H1 (cell line): ENCODE results near the gene KAZALD1. TPM values are rescaled to one million over a fixed set of nuclear protein-coding genes. Genes with fewer than 3 reads are reported as not detected.

Experiments
- CTCF ChIA-PET: fragments of 300-600 bp; sonication (Branson Sonifier 250); formaldehyde crosslinking; loops from one replicate; lab custom pipeline; 2021; ENCODE audit not compliant: partially characterized antibody; lab: Charles Lee
- POLR2A ChIA-PET: fragments of 300-600 bp; sonication (Branson Sonifier 250); formaldehyde crosslinking; loops from one replicate; lab custom pipeline; 2021; ENCODE audit warnings: inconsistent platforms; ENCODE audit not compliant: partially characterized antibody; lab: Charles Lee
- DNase-seq, 2 experiments: peaks; one replicate each; pipeline versions ENCODE4 v3.0.0 to v3.0.0-alpha.2; 2010 to 2022; ENCODE audit warnings: low spot score in 2 of 2, low read depth in 1 of 2, mixed read lengths in 1 of 2
- FAIRE-seq: peaks from 2 replicates; lab custom pipeline; 2011; peaks lifted over from hg19 to GRCh38; lab: Jason Lieb, UNC
- H2AFZ ChIP-seq: 2 replicates; pipeline ENCODE4 v1.8.1; 2012; ENCODE audit warnings: low read length, inconsistent platforms
- H2AK5ac ChIP-seq: 2 replicates; pipeline ENCODE4 v1.6.1; 2013; ENCODE audit warnings: low read depth, low read length
- H2BK120ac ChIP-seq: replicated peaks from 2 replicates; pipeline ENCODE3; 2013; ENCODE audit warnings: low read depth, low read length, inconsistent platforms
- H2BK12ac ChIP-seq: 2 replicates; pipeline ENCODE4 v1.6.1; 2013; ENCODE audit warnings: low read depth, low read length
- H2BK15ac ChIP-seq: 2 replicates; pipeline ENCODE4 v1.6.1; 2013; ENCODE audit warnings: low read length
- H2BK20ac ChIP-seq: 2 replicates; pipeline ENCODE4 v1.6.1; 2013; ENCODE audit warnings: low read length
- H2BK5ac ChIP-seq: 2 replicates; pipeline ENCODE4 v1.6.1; 2013; ENCODE audit warnings: low read depth, low read length
- H3K14ac ChIP-seq: 2 replicates; pipeline ENCODE4 v1.6.1; 2013; ENCODE audit warnings: inconsistent platforms; ENCODE audit not compliant: insufficient read length
- H3K18ac ChIP-seq: 2 replicates; pipeline ENCODE4 v1.6.1; 2013; ENCODE audit warnings: low read length; ENCODE audit errors: extremely low read depth
- H3K23ac ChIP-seq: 2 replicates; pipeline ENCODE4 v1.6.1; 2013; ENCODE audit warnings: inconsistent platforms; ENCODE audit not compliant: insufficient read length
- H3K23me2 ChIP-seq: 2 replicates; pipeline ENCODE4 v1.6.1; 2013; ENCODE audit warnings: low read depth, low read length
- H3K27ac ChIP-seq: 2 replicates; pipeline ENCODE4 v1.6.1; 2011; ENCODE audit warnings: low read depth, low read length, inconsistent platforms
- H3K27me3 ChIP-seq, 4 experiments: replicated peaks in 1 of 4; 1 replicate in 1 of 4; 2 replicates in 3 of 4; pipeline versions ENCODE4 v1.6.1 to v1.8.1; 2011 to 2013; ENCODE audit warnings: low read length in 3 of 4, mild to moderate bottlenecking in 3 of 4, inconsistent platforms in 2 of 4, mixed read lengths in 2 of 4, moderate library complexity in 1 of 4; ENCODE audit not compliant: control insufficient read depth in 3 of 4, insufficient read depth in 3 of 4; ENCODE audit errors: extremely low read depth in 1 of 4
- H3K36me3 ChIP-seq, 4 experiments: 2 replicates each; pipeline versions ENCODE4 v1.6.1 to v1.8.1; 2011 to 2013; ENCODE audit warnings: mild to moderate bottlenecking in 4 of 4, low read length in 3 of 4, moderate library complexity in 2 of 4, control low read depth in 1 of 4, inconsistent platforms in 1 of 4; ENCODE audit not compliant: insufficient read depth in 4 of 4, control insufficient read depth in 2 of 4
- H3K4ac ChIP-seq: replicated peaks from 2 replicates; pipeline ENCODE3; 2013; ENCODE audit warnings: low read length, low read depth, mixed read lengths, inconsistent platforms; ENCODE audit not compliant: insufficient read length
- H3K4me1 ChIP-seq, 4 experiments: replicated peaks in 1 of 4; 1 replicate in 1 of 4; 2 replicates in 3 of 4; pipeline versions ENCODE4 v1.6.1 to v1.8.1; 2011 to 2013; ENCODE audit warnings: low read length in 3 of 4, inconsistent platforms in 2 of 4, mixed read lengths in 1 of 4; ENCODE audit not compliant: insufficient read depth in 4 of 4, control insufficient read depth in 3 of 4
- H3K4me2 ChIP-seq, 2 experiments: 2 replicates each; pipeline versions ENCODE4 v1.6.1 to v1.8.1; 2011 to 2013; ENCODE audit warnings: low read depth in 2 of 2, low read length in 2 of 2, control low read depth in 1 of 2, inconsistent platforms in 1 of 2, mild to moderate bottlenecking in 1 of 2; ENCODE audit not compliant: insufficient read depth in 1 of 2
- H3K4me3 ChIP-seq, 4 experiments: fragments of 200-600, 300-600 bp in 1 of 4; sonication (generic), shearing (Covaris generic), sonication (Bioruptor Twin) in 1 of 4; 2 replicates each; pipeline versions ENCODE4 v1.5.1 to v1.8.1; 2011 to 2016; ENCODE audit warnings: low read length in 4 of 4, low read depth in 3 of 4, control low read depth in 2 of 4, inconsistent platforms in 2 of 4, mild to moderate bottlenecking in 2 of 4, mixed read lengths in 1 of 4, moderate library complexity in 1 of 4; ENCODE audit not compliant: insufficient read depth in 2 of 4; ENCODE audit errors: extremely low read depth in 1 of 4
- H3K56ac ChIP-seq: replicated peaks from 2 replicates; pipeline ENCODE3; 2013; ENCODE audit warnings: low read depth, mild to moderate bottlenecking, mixed read lengths, low read length, inconsistent platforms; ENCODE audit not compliant: insufficient read length
- H3K79me1 ChIP-seq: 2 replicates; pipeline ENCODE4 v1.6.1; 2013; ENCODE audit warnings: low read depth, low read length, control low read depth
- H3K79me2 ChIP-seq, 2 experiments: 2 replicates each; pipeline versions ENCODE4 v1.6.1 to v1.8.1; 2012 to 2013; ENCODE audit warnings: low read length in 2 of 2, mild to moderate bottlenecking in 2 of 2, inconsistent platforms in 1 of 2; ENCODE audit not compliant: insufficient read depth in 2 of 2, control insufficient read depth in 1 of 2
- H3K9ac ChIP-seq, 4 experiments: replicated peaks in 1 of 4; 1 replicate in 1 of 4; 2 replicates in 3 of 4; pipeline versions ENCODE4 v1.6.1 to v1.8.1; 2011 to 2013; ENCODE audit warnings: low read depth in 3 of 4, low read length in 3 of 4, control low read depth in 2 of 4, mild to moderate bottlenecking in 2 of 4, moderate library complexity in 2 of 4, inconsistent platforms in 1 of 4; ENCODE audit errors: extremely low read depth in 1 of 4
- H3K9me3 ChIP-seq, 2 experiments: 2 replicates each; pipeline versions ENCODE4 v1.6.1 to v1.8.1; 2012 to 2013; ENCODE audit warnings: mild to moderate bottlenecking in 2 of 2, moderate library complexity in 2 of 2, control low read depth in 1 of 2, inconsistent platforms in 1 of 2, low read depth in 1 of 2, low read length in 1 of 2, mixed read lengths in 1 of 2; ENCODE audit not compliant: insufficient read depth in 2 of 2
- H4K20me1 ChIP-seq, 2 experiments: replicated peaks in 1 of 2; 2 replicates each; pipeline versions ENCODE3 to v1.8.1; 2011 to 2013; ENCODE audit warnings: inconsistent platforms in 2 of 2, low read length in 2 of 2, mild to moderate bottlenecking in 1 of 2; ENCODE audit not compliant: insufficient read depth in 2 of 2, control insufficient read depth in 1 of 2
- H4K5ac ChIP-seq: 2 replicates; pipeline ENCODE4 v1.6.1; 2013; ENCODE audit warnings: low read length, low read depth, mixed read lengths, inconsistent platforms; ENCODE audit not compliant: insufficient read length
- H4K8ac ChIP-seq: 2 replicates; pipeline ENCODE4 v1.8.0; 2013; ENCODE audit warnings: mild to moderate bottlenecking, moderate library complexity, low read length, inconsistent platforms; ENCODE audit not compliant: insufficient read depth; ENCODE audit errors: extremely low read depth
- H4K91ac ChIP-seq: replicated peaks from 2 replicates; pipeline ENCODE3; 2013; ENCODE audit warnings: low read length, mixed read lengths, inconsistent platforms; ENCODE audit not compliant: insufficient read length
- BCL11A ChIP-seq, 2 experiments: IDR thresholded peaks; one replicate each; pipeline ENCODE4 v1.6.1; 2011; ENCODE audit warnings: low read depth in 2 of 2, low read length in 2 of 2, mild to moderate bottlenecking in 2 of 2
- CBX5 ChIP-seq: fragments of 300-800, 300-1000 bp; sonication (generic); IDR thresholded peaks from 2 replicates; pipeline ENCODE4 v1.7.1; 2016; ENCODE audit warnings: antibody characterized with exemption, low read length, low read depth
- CBX8 ChIP-seq: fragments of 300-800, 300-1000 bp; sonication (generic); IDR thresholded peaks from 2 replicates; pipeline ENCODE4 v1.7.1; 2016; ENCODE audit warnings: low read depth, low read length, borderline replicate concordance
- EZH2 ChIP-seq: fragments of 200-600 bp; sonication (generic); IDR thresholded peaks from 2 replicates; pipeline ENCODE4 v1.7.1; 2012; ENCODE audit warnings: low read depth, mild to moderate bottlenecking, moderate library complexity, low read length, inconsistent platforms; ENCODE audit not compliant: severe bottlenecking
- MAFK ChIP-seq: IDR thresholded peaks from 2 replicates; pipeline ENCODE4 v1.6.1; 2012; ENCODE audit warnings: low read depth, mild to moderate bottlenecking, improper control_type of control experiment, low read length
- NRF1 ChIP-seq: IDR thresholded peaks from 2 replicates; pipeline ENCODE4 v1.6.1; 2011; ENCODE audit warnings: mild to moderate bottlenecking, low read depth, low read length, improper control_type of control experiment
- POU5F1 ChIP-seq: IDR thresholded peaks from 2 replicates; pipeline ENCODE4 v1.6.1; 2011; ENCODE audit warnings: low read depth, mild to moderate bottlenecking, low read length, moderate library complexity
- RFX5 ChIP-seq: IDR thresholded peaks from 2 replicates; pipeline ENCODE4 v1.6.1; 2011; ENCODE audit warnings: low read depth, low read length, improper control_type of control experiment, borderline replicate concordance
- SAP30 ChIP-seq: fragments of 300-600 bp; sonication (generic); IDR thresholded peaks from 2 replicates; pipeline ENCODE4 v1.7.1; 2012; ENCODE audit warnings: low read length, moderate library complexity, mild to moderate bottlenecking, inconsistent platforms; ENCODE audit not compliant: insufficient read depth, insufficient replicate concordance
- SIX5 ChIP-seq: IDR thresholded peaks from 2 replicates; pipeline ENCODE4 v1.6.1; 2011; ENCODE audit warnings: mild to moderate bottlenecking, low read depth, low read length
- TAF7 ChIP-seq: optimal IDR thresholded peaks from 2 replicates; pipeline ENCODE3; 2011; ENCODE audit warnings: low read depth, mild to moderate bottlenecking, inconsistent platforms, low read length, moderate library complexity, borderline replicate concordance
- TBP ChIP-seq: IDR thresholded peaks from 2 replicates; pipeline ENCODE4 v1.6.1; 2011; ENCODE audit warnings: low read depth, low read length, improper control_type of control experiment
- WGBS, 2 experiments: shearing (Covaris generic) in 1 of 2; methylation state at CpG; one replicate each; pipeline versions ENCODE4 v1.1.6 to v1.1.7; 2013 to 2015; ENCODE audit warnings: low lambda C conversion rate in 2 of 2, mixed read lengths in 2 of 2, inconsistent platforms in 1 of 2, low coverage in 1 of 2, missing lambda C conversion rate in 1 of 2; ENCODE audit not compliant: insufficient replicate concordance in 2 of 2, insufficient coverage in 1 of 2, insufficient read length in 1 of 2; ENCODE audit errors: extremely low coverage in 1 of 2, missing lambda C conversion rate in 1 of 2; 5-methylcytosine and 5-hydroxymethylcytosine counted together
- polyA plus RNA-seq, 7 experiments: library from polyadenylated mRNA; depleted of rRNA in 3 of 7; stranded (reverse) in 5 of 7; unstranded in 2 of 7; fragments of >200 nt in 5 of 7; fragments of 200-250 nt in 2 of 7; gene quantifications; 1 replicate in 5 of 7; 2 replicates in 1 of 7; 4 replicates in 1 of 7; pipeline versions ENCODE4 v1.2.1 to v1.2.3, GENCODE V29; 2011 to 2013; ENCODE audit warnings: missing spikeins in 2 of 7, mixed read lengths in 2 of 7
- total RNA-seq: library from RNA; stranded (reverse); fragmentation: NEBNext Ultra II Directional; extraction: Animal tissue kit (Norgen Biotek cat#: 25700); gene quantifications from 2 replicates; pipeline ENCODE4 v1.2.1, GENCODE V29; 2021

Gene KAZALD1
- total and polyA plus RNA-seq, 2 of the 8 experiments (the other 6 are each of a cell fraction or from before 2014, with no cell fraction given), result 0.65 to 1.9 TPM

- Histone ChIP-seq H3K79me2 (no peaks in the 10 kb centered on the region), H3K4me2 (no peak overlapping the region), H3K23me2 (no peaks in the 10 kb centered on the region), H3K4ac (no peak overlapping the region), H3K56ac (no peak overlapping the region), H2AFZ (no peak overlapping the region), H4K8ac (no peak overlapping the region; the same call in 1 of the 2 replicates), H3K18ac (no peak overlapping the region), H2BK120ac (no peak overlapping the region), H3K14ac (no peak overlapping the region), H3K9ac (no peak overlapping the region), H3K36me3 (no peaks in the 10 kb centered on the region), H2BK12ac (no peak overlapping the region), H3K4me3 (no peak overlapping the region), H2BK5ac (no peak overlapping the region), H3K23ac (no peak overlapping the region), H4K5ac (no peak overlapping the region), H2AK5ac (no peak overlapping the region), H3K79me1 (no peaks in the 10 kb centered on the region), H3K27ac (no peak overlapping the region), H4K20me1 (no peaks in the 10 kb centered on the region), H2BK20ac (no peak overlapping the region), H2BK15ac (no peak overlapping the region), H3K9me3 (no peaks in the 10 kb centered on the region), H3K4me1 (peaks cover 3 to 15% (median 8%) of the 10 kb centered on the region in 4 experiments; a peak in 5 of 7 replicates), H4K91ac (no peak overlapping the region), H3K27me3 (peaks cover 0 to 25% (median 10%) of the 10 kb centered on the region in 4 experiments; a peak in 4 of 7 replicates)
- WGBS, 2 experiments, result 86% methylated on average over 4 of the region's 4 CpGs; no CpG with 5 or more reads in 1 of the 2 experiments
- TF ChIP-seq BCL11A (IDR thresholded peaks at IDR 0.05; ENCODE audit: low read depth in 2 of 2, low read length in 2 of 2) (no peak), MAFK (no peak), TBP (no peak), RFX5 (no peak), POU5F1 (no peak), SIX5 (no peak), SAP30 (no peak), EZH2 (no peak), NRF1 (no peak), CBX5 (no peak), CBX8 (no peak), TAF7 (no peak)
- FAIRE-seq (no peak), DNase-seq (no peak)
- CTCF ChIA-PET, result interaction anchor here (0.7 to 59.5 kb wide), 18 partner anchors 9 to 474 kb away, joined by 3 to 2176 read pairs (median 8); partner anchors contain the start of genes KAZALD1, PDZD7 and SFXN3
- POLR2A ChIA-PET, result interaction anchor here (0.8 to 2.1 kb wide), 4 partner anchors 14 to 46 kb away, joined by 3 to 6 read pairs (median 4); no protein-coding TSS in a partner anchor
Observed at GRCh38 chr10:101096378-101096777, 34.6 kb downstream of the KAZALD1 start.
